GM18499 (cell line): ENCODE results near the gene DDIT4.
"Not testable (repeated sequence)": the region's sequence is repeated elsewhere in the genome, so short reads cannot be mapped to it uniquely, and the experiment has no call there.

Source experiments
- ATAC-seq: cut with Tn5 transposase; IDR thresholded peaks from one replicate; pipeline ENCODE4 v1.9.1; 2021; ENCODE audit warnings: moderate number of reproducible peaks; ENCODE audit not compliant: insufficient read depth, unreplicated experiment

The DDIT4 gene

GRCh38 chr10:72265990-72266865, 7.5 kb upstream of the DDIT4 start:
- ATAC-seq: no peak

- no peak for ATAC-seq
Observed at GRCh38 chr10:72267381-72267780, 6.3 kb upstream of the DDIT4 start.

GRCh38 chr10:72267819-72268399, 5.8 kb upstream of the DDIT4 start:
- ATAC-seq: no peak

DNA sequence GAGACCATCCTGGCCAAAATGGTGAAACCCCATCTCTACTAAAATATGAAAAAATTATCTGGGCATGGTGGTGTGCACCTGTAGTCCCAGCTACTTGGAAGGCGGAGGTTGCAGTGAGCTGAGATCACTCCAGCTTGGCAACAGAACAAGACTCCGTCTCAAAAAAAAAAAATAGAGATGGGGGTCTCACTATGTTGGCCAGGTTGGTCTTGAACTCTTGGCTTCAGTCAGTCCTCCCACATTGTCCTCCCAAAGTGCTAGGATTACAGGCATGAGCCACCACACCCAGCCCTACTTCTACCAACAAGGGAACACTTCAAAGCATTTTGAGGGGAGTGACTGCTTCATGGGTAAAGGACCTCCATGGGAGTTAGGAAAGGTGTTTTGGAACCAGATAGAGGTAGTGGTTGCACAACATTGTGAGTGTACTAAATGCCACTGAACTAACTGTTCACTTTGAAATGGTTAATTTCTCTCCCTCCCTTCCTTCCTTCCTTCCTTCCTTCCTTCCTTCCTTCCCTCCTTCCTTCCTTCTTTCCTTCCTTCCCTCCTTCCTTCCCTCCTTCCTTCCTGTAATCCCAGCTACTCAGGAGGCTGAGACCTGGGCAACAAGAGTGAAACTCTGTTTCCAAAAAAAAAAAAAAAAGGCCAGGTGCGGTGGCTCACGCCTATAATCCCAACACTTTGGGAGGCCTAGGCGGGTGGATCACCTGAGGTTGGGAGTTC, 5.1 kb upstream of the DDIT4 start:
- not testable (repeated sequence) for ATAC-seq

DNA sequence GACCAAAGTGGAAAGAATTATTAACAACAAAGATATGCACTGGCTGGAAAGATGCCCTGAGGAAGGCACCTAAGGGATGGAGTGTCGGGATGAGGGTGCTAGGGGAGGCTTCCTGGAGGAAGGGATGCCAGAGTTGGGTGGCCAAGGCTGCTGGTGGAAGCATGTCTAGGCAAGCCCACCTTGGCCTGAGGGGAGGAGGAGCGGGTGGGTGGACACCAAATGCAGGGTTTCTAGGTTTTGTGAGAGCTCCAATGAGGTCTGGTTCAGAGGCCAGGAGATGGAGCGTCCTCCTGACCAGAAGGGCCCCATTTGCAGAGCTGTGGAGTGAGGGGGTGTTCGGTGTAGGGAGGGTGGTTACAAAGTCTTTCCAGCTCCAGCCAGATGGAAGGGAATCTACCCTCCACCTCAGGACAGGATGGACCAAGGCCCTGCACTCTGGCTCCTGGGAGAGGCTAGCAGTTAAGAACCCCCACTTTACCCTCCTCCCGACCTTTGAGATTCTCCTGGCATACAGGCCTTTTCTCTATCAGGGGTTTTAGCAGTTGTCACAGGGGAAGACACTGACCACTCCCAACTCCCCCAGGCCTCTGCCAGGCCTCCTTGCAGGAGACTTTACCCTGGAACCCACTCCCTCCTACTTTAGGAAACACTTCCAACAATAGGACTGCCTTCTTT, 3.0 kb upstream of the DDIT4 start:
- no peak for ATAC-seq

- no peak for ATAC-seq
Observed at GRCh38 chr10:72272689-72273409, 875 bp upstream of the DDIT4 start.

- ATAC-seq: no peak
Observed at GRCh38 chr10:72274213-72274729, 547 bp downstream of the DDIT4 start.

DNA sequence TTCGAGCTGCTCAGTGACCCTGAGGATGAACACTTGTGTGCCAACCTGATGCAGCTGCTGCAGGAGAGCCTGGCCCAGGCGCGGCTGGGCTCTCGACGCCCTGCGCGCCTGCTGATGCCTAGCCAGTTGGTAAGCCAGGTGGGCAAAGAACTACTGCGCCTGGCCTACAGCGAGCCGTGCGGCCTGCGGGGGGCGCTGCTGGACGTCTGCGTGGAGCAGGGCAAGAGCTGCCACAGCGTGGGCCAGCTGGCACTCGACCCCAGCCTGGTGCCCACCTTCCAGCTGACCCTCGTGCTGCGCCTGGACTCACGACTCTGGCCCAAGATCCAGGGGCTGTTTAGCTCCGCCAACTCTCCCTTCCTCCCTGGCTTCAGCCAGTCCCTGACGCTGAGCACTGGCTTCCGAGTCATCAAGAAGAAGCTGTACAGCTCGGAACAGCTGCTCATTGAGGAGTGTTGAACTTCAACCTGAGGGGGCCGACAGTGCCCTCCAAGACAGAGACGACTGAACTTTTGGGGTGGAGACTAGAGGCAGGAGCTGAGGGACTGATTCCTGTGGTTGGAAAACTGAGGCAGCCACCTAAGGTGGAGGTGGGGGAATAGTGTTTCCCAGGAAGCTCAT, 1.1 kb downstream of the DDIT4 start:
- no peak for ATAC-seq

- ATAC-seq: no peak
Observed at GRCh38 chr10:72275351-72276012, 1.8 kb downstream of the DDIT4 start.

DNA sequence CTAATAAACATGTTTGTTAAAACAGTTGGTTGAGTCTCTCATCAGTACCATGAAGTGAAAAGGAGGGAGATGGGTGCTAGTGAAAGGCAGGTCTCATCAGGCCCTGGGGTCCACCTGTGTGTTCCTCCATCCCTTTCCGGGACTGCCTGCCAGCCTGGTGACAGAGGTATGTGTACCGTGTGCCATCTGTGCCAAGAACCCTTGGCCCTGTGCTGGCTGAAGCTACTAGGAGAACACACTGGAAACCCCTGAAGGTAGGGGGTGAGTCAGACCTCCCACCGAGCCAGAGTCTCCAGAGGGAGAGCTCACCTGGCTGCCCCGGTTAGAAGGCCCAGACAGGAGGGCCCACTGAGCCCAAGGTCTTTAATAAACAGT, 2.3 kb downstream of the DDIT4 start:
- ATAC-seq: no peak

GRCh38 chr10:72276421-72277339, 3.0 kb downstream of the DDIT4 start:
- ATAC-seq: no peak

DNA sequence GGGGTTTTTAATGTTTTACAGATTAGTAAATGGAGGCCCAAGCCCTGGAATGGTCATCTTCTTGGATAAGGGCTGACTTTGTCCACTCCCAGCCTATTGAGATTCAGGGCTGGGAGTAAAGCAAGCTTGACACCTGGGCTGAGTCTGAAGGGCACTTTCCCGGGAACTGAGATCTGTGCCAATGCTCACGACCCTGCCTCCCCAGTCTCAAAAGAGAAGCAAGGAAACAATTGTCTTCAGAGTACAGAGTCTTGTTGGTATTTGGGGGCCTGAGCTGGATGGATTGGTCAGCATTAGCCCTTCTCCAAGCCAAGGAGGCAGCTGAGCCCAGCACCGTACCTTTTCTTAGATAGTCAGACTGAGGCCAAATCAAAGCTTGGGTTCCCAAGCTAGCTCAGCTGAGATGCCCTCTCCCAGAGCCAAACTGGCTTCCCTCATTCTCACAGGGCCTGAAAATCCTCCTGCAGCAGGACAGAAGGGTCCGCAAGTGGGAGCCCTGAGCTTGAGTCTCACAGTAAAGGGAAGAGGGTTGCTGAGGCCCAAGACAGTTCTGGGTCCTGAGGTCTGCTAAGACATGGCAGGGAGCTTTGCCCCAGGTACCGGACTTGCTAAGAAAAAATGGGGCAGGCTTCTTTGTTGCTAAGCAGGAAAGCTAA, 3.7 kb downstream of the DDIT4 start:
- ATAC-seq: no peak

DNA sequence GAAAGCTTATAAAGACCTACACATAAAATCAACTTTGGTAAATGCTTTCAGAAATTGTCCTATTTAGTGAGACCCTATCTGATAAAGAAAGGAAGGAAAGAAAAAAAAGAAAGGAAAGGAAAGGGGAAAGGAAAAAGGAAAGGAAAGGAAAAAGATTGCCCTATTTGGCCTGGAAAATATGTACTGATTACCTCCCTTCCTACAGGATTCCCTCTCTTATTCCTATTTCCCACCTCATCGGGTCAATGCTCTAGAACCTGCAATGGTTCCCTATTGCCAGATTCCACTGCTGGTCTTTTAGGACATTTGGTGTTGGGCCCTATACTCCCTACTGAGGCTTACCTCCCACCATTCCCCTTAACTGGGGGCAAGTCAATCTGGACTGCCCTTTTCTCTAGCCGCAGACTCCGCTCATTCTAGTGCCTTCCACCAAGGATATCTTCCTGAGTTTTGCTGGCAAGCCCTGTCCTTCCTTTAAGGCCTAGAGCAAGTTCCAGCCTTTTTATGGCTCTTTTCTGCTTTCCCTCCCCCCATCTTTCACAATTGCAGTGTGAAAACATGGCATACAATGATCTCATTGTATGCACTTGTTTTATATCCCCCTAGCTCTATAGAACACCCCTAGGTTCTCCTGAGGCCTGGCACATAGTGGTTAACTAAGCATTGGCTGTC, 4.4 kb downstream of the DDIT4 start:
- no peak for ATAC-seq

- ATAC-seq: no peak
Observed at GRCh38 chr10:72278668-72279393, 5.1 kb downstream of the DDIT4 start.

DNA sequence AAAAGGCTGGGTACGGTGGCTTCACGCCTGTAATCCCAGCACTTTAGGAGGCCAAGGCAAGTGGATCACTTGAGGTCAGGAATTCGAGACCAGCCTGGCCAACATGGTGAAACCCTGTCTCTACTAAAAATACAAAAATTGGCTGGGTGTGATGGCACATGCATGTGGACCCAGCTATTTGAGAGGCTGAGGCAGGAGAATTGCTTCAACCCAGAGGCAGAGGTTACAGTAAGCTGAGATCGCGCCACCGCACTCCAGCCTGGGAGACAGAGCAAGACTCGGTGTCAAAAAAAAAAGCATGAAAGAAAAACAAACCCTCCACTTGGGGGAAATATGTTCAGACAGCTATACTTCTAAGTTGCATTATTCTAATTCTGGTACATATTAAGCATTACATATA, 5.9 kb downstream of the DDIT4 start:
- ATAC-seq: not testable (repeated sequence)

GRCh38 chr10:72283131-72283530, 9.4 kb downstream of the DDIT4 start:
- no peak for ATAC-seq
